Activated CD8-positive, alpha-beta T cell treated with anti-CD3 and anti-CD28 coated beads for 36 hours (primary cell): ENCODE results near the gene DNAH11. TPM values are rescaled to one million over a fixed set of nuclear protein-coding genes. Genes with fewer than 3 reads are reported as not detected.

ENCODE experiments used
- ATAC-seq: fragments of 200-7000 bp; cut with Tn5 transposase; one replicate; pipeline ENCODE4 v1.10.0; 2021; ENCODE audit warnings: mild to moderate bottlenecking, moderate library complexity
- CTCF ChIA-PET: fragments of 350-600 bp; sonication (Branson Sonifier 250); formaldehyde crosslinking; loops from one replicate; lab custom pipeline; 2021; ENCODE audit warnings: antibody characterized with exemption; lab: Charles Lee
- POLR2A ChIA-PET: fragments of 350-600 bp; sonication (Branson Sonifier 250); formaldehyde crosslinking; loops from one replicate; lab custom pipeline; 2021; ENCODE audit warnings: antibody characterized with exemption; lab: Charles Lee
- DNase-seq: peaks from one replicate; pipeline ENCODE4 v3.0.0-alpha.2; 2020
- H3K27ac Mint-ChIP-seq: one replicate; pipeline ENCODE4 v1.8.0; 2021; ENCODE audit warnings: mild to moderate bottlenecking, mixed read lengths
- H3K27me3 Mint-ChIP-seq: one replicate; pipeline ENCODE4 v1.8.0; 2021; ENCODE audit warnings: mixed read lengths
- H3K36me3 Mint-ChIP-seq: one replicate; pipeline ENCODE4 v1.8.0; 2021; ENCODE audit warnings: low read depth, mixed read lengths
- H3K4me1 Mint-ChIP-seq: one replicate; pipeline ENCODE4 v1.8.0; 2021; ENCODE audit warnings: low read depth, mixed read lengths
- H3K4me3 Mint-ChIP-seq: one replicate; pipeline ENCODE4 v1.8.0; 2021; ENCODE audit warnings: mild to moderate bottlenecking, moderate library complexity, mixed read lengths
- H3K9me3 Mint-ChIP-seq: one replicate; pipeline ENCODE4 v1.8.0; 2021; ENCODE audit warnings: mixed read lengths
- intact Hi-C: fragments of 100-400 bp; cut with micrococcal nuclease; formaldehyde crosslinking; loops from one replicate; pipeline ENCODE4 v1.10.0; 2022
- total RNA-seq, 2 experiments: library from RNA; stranded (reverse); gene quantifications; one replicate each; pipeline ENCODE4 v1.2.3, GENCODE V29; 2021
- TF ChIP-seq, protein P1 (sequence below): fragments of 200-600 bp; IDR thresholded peaks from one replicate; pipeline ENCODE4 v1.8.0; 2022; ENCODE audit warnings: antibody characterized with exemption, mild to moderate bottlenecking

DNAH11 gene
- total RNA-seq, 2 experiments from 2014 or later = 2.3 to 2.7 TPM

DNA sequence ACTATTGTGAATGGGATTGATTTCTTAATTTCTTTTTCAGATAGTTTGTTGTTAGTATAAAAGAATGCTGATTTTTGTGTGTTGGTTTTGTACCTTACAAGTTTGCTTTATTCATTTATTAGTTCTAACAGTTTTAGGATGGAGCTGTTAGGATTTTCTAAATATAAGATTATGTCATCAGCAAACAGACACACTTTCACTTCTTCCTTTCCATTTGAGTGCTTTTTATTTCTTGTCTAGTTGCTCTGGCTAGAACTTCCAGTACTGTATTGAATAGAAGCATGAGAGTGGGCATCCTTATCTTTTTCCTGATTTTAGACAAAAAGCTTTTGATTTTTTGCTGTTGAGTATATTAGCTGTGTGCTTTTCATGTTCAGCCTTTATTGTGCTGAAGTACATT is 81.5 kb downstream of the DNAH11 start:
- Mint-ChIP-seq H3K27me3 (peaks cover 1% of the 10 kb centered on the region), H3K4me1 (peaks cover 2% of the 10 kb centered on the region), H3K27ac (no peak overlapping the region), H3K36me3 (no peaks in the 10 kb centered on the region), H3K9me3 (peaks cover 5% of the 10 kb centered on the region), H3K4me3 (no peak overlapping the region)
- intact Hi-C loops = no loop called here
- DNase-seq = no peak
- CTCF ChIA-PET = no interaction called here
- TF ChIP-seq, protein P1, sequence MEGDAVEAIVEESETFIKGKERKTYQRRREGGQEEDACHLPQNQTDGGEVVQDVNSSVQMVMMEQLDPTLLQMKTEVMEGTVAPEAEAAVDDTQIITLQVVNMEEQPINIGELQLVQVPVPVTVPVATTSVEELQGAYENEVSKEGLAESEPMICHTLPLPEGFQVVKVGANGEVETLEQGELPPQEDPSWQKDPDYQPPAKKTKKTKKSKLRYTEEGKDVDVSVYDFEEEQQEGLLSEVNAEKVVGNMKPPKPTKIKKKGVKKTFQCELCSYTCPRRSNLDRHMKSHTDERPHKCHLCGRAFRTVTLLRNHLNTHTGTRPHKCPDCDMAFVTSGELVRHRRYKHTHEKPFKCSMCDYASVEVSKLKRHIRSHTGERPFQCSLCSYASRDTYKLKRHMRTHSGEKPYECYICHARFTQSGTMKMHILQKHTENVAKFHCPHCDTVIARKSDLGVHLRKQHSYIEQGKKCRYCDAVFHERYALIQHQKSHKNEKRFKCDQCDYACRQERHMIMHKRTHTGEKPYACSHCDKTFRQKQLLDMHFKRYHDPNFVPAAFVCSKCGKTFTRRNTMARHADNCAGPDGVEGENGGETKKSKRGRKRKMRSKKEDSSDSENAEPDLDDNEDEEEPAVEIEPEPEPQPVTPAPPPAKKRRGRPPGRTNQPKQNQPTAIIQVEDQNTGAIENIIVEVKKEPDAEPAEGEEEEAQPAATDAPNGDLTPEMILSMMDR = no peak
- POLR2A ChIA-PET = no interaction called here
- ATAC-seq = no peak

- Mint-ChIP-seq H3K27me3 (peaks cover 1% of the 10 kb centered on the region), H3K36me3 (no peaks in the 10 kb centered on the region), H3K4me3 (no peak overlapping the region), H3K9me3 (no peaks in the 10 kb centered on the region), H3K27ac (no peak overlapping the region), H3K4me1 (no peaks in the 10 kb centered on the region)
- TF ChIP-seq, protein P1 = no peak
- DNase-seq = no peak
- intact Hi-C loops = no loop called here
- ATAC-seq = no peak
- ChIA-PET CTCF (no interaction called here), POLR2A (no interaction called here)
Measured at GRCh38 chr7:21636694-21637093, 93.9 kb downstream of the DNAH11 start.

- ATAC-seq (no peak), DNase-seq (no peak)
- Mint-ChIP-seq H3K9me3 (no peaks in the 10 kb centered on the region), H3K4me1 (no peaks in the 10 kb centered on the region), H3K27me3 (peaks cover 9% of the 10 kb centered on the region), H3K4me3 (no peak overlapping the region), H3K27ac (no peak overlapping the region), H3K36me3 (no peaks in the 10 kb centered on the region)
- TF ChIP-seq, protein P1 = no peak
- intact Hi-C loops = no loop called here
- ChIA-PET POLR2A (no interaction called here), CTCF (interaction anchor here (1.0 kb wide), 1 partner anchor 79 kb away, joined by 3 read pairs; no protein-coding TSS in a partner anchor)
Measured at GRCh38 chr7:21639206-21639868, 96.5 kb downstream of the DNAH11 start.

- Mint-ChIP-seq H3K9me3 (no peaks in the 10 kb centered on the region), H3K36me3 (no peaks in the 10 kb centered on the region), H3K4me1 (no peaks in the 10 kb centered on the region), H3K4me3 (no peak overlapping the region), H3K27ac (no peak overlapping the region), H3K27me3 (peaks cover 9% of the 10 kb centered on the region)
- intact Hi-C loops = no loop called here
- DNase-seq (no peak), ATAC-seq (no peak)
- TF ChIP-seq, protein P1 = no peak
- POLR2A ChIA-PET = no interaction called here
- CTCF ChIA-PET = no interaction called here
Measured at GRCh38 chr7:21640105-21640504, 97.3 kb downstream of the DNAH11 start.

- ChIA-PET CTCF (no interaction called here), POLR2A (no interaction called here)
- intact Hi-C loops = no loop called here
- Mint-ChIP-seq H3K27ac (no peak overlapping the region), H3K4me3 (no peak overlapping the region), H3K9me3 (no peaks in the 10 kb centered on the region), H3K27me3 (peaks cover 9% of the 10 kb centered on the region), H3K36me3 (no peaks in the 10 kb centered on the region), H3K4me1 (no peaks in the 10 kb centered on the region)
- DNase-seq = no peak
- ATAC-seq = no peak
- TF ChIP-seq, protein P1 = no peak
Measured at GRCh38 chr7:21641546-21641945, 98.7 kb downstream of the DNAH11 start.
